PFSK-1 (cell line): ENCODE data around the gene SAFB.

Source experiments
- FOXP2 ChIP-seq: optimal IDR thresholded peaks from 2 replicates; pipeline ENCODE3; 2011; ENCODE audit warnings: borderline replicate concordance, control low read depth, inconsistent platforms; ENCODE audit not compliant: insufficient read depth; ENCODE audit errors: extremely low read length, extremely low read depth
- POLR2AphosphoS5 ChIP-seq: IDR thresholded peaks from 2 replicates; pipeline ENCODE4 v1.6.1; 2012; ENCODE audit warnings: low read depth, mild to moderate bottlenecking, control low read depth, low read length, moderate library complexity
- SIN3A ChIP-seq: IDR thresholded peaks from 2 replicates; pipeline ENCODE4 v1.6.1; 2012; ENCODE audit warnings: mild to moderate bottlenecking, low read length, moderate library complexity, borderline replicate concordance; ENCODE audit not compliant: insufficient read depth
- TAF1 ChIP-seq: IDR thresholded peaks from 2 replicates; pipeline ENCODE4 v1.6.1; 2012; ENCODE audit warnings: low read length, control low read depth, borderline replicate concordance; ENCODE audit not compliant: insufficient read depth
- TF ChIP-seq, protein P1 (sequence below), 2 experiments: IDR thresholded peaks; 2 replicates each; pipeline versions ENCODE4 v1.6.1 to v1.8.0; 2011 to 2012; ENCODE audit warnings: low read depth in 2 of 2, low read length in 2 of 2, control low read depth in 1 of 2, inconsistent platforms in 1 of 2, mild to moderate bottlenecking in 1 of 2, moderate library complexity in 1 of 2; ENCODE audit not compliant: insufficient read depth in 1 of 2

SAFB gene

DNA sequence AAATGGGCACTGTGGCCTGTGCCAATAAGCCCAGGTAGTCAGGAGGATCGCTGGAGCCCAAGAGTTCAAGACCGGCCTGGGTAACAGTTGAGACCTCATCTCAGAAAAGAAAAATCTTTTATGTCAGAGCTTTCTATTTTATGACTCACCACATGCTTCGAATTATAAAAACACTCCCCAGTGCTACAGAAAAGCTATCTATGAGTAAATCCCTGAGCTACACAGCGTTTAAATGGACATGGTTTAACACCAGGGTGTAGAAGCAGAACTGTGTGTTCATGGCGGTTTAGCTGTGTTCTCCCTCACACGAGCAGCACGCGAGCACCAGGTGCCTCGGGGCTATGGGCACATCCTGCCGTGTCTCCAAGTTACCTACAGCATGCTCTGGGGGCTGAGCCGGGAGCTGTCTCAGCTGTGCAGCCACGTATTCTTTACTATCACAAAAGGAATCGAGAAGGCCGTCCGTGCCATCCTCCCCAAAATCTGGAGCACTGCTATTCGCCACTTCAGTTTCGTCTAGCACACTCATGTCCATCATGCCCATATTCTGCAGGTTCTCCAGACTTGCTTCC, 7.0 kb upstream of the SAFB start:
- TF ChIP-seq TAF1 = no peak
- TF ChIP-seq SIN3A = no peak
- TF ChIP-seq FOXP2 = no peak
- TF ChIP-seq, protein P1, sequence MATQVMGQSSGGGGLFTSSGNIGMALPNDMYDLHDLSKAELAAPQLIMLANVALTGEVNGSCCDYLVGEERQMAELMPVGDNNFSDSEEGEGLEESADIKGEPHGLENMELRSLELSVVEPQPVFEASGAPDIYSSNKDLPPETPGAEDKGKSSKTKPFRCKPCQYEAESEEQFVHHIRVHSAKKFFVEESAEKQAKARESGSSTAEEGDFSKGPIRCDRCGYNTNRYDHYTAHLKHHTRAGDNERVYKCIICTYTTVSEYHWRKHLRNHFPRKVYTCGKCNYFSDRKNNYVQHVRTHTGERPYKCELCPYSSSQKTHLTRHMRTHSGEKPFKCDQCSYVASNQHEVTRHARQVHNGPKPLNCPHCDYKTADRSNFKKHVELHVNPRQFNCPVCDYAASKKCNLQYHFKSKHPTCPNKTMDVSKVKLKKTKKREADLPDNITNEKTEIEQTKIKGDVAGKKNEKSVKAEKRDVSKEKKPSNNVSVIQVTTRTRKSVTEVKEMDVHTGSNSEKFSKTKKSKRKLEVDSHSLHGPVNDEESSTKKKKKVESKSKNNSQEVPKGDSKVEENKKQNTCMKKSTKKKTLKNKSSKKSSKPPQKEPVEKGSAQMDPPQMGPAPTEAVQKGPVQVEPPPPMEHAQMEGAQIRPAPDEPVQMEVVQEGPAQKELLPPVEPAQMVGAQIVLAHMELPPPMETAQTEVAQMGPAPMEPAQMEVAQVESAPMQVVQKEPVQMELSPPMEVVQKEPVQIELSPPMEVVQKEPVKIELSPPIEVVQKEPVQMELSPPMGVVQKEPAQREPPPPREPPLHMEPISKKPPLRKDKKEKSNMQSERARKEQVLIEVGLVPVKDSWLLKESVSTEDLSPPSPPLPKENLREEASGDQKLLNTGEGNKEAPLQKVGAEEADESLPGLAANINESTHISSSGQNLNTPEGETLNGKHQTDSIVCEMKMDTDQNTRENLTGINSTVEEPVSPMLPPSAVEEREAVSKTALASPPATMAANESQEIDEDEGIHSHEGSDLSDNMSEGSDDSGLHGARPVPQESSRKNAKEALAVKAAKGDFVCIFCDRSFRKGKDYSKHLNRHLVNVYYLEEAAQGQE (IDR thresholded peaks at IDR 0.05; ENCODE audit: insufficient read depth in 1 of 2, low read depth in 2 of 2, low read length in 2 of 2) = no peak
- TF ChIP-seq POLR2AphosphoS5 = no peak

DNA sequence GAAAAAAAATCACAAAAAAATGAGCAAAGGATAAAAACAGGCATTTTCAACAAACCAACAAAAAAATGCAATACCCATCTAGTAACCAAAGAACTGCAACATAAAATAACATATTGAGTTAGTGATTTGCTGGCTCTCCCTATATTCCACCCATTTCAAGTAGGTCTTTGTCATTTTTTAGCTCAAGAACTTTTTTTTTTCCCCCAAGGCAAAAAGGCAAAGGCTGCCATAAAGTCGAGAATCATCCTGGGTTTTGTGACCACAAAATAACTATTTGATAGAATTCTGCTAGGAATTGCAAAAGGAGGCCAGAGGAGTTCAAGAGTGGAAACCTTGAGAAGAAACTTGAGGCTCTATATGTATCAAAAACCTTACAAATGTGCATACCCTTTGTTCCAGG, 5.8 kb upstream of the SAFB start:
- TF ChIP-seq TAF1 (no peak), SIN3A (no peak), FOXP2 (no peak), POLR2AphosphoS5 (no peak)
- TF ChIP-seq, protein P1 (IDR thresholded peaks at IDR 0.05; ENCODE audit: insufficient read depth in 1 of 2, low read depth in 2 of 2, low read length in 2 of 2) = no peak

DNA sequence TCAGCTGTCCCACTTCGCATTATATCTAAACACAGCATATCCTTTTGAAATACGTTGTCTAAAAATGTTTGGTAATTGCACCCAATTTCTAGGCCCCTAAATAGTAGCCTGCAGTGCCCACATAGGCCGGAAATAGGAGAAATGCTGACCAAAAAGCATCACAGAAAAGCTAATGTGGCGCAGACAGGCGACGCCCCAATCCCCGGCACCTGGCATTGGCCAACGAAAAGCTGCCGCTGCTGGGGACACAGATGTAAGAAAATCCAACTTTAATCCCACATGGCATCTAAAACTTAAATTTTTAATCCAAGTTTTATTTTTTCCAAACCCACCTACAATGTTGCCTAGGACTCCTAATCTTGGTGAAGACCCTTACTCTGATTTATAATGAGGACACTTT, 4.3 kb upstream of the SAFB start:
- TF ChIP-seq FOXP2 (no peak), SIN3A (no peak), TAF1 (no peak), POLR2AphosphoS5 (no peak)
- TF ChIP-seq, protein P1 (IDR thresholded peaks at IDR 0.05; ENCODE audit: insufficient read depth in 1 of 2, low read depth in 2 of 2, low read length in 2 of 2) = no peak

DNA sequence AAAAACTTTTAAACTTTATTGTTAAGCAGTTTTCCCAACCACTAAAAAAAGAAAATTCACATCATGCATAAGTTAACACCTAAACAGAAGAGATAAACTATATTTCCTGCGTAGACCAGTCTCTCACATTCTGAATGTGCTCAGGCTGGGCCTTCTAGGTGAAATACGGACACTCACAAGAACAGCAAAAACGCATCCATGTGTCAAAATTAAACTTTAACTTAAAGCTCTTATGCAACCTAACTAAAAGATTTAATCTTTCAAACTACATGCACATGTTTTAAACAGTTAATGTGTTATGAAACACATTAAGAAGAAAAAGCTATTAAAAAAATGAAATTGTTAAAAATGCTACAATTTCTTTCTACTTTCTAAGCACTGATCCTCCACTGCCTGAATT, 2.9 kb upstream of the SAFB start:
- TF ChIP-seq TAF1 (no peak), SIN3A (no peak), POLR2AphosphoS5 (no peak), FOXP2 (no peak)
- TF ChIP-seq, protein P1 (IDR thresholded peaks at IDR 0.05; ENCODE audit: insufficient read depth in 1 of 2, low read depth in 2 of 2, low read length in 2 of 2) = no peak
